Hepatocyte (in vitro differentiated cells): ENCODE data around the gene NEFH.

Source experiments
- CTCF ChIP-seq: fragments of 200-600 bp; sonication (generic); IDR thresholded peaks from 2 replicates; pipeline ENCODE4 v1.5.1; 2016; ENCODE audit warnings: antibody characterized with exemption, mild to moderate bottlenecking; ENCODE audit not compliant: poor library complexity
- EZH2 ChIP-seq: fragments of 200-600 bp; sonication (generic); IDR thresholded peaks from 2 replicates; pipeline ENCODE4 v1.6.1; 2016; ENCODE audit warnings: antibody characterized with exemption, mild to moderate bottlenecking, borderline replicate concordance

GRCh38 chr22:29442976-29443375 lies 37.0 kb upstream of the NEFH start:
- TF ChIP-seq EZH2 (no peak), CTCF (no peak)
